Vagina (tissue), 2 donors: ENCODE measurements around the gene NIP7. TPM values are rescaled to one million over a fixed set of nuclear protein-coding genes. Genes with fewer than 3 reads are reported as not detected.

Source experiments
- DNase-seq, 2 donors: peaks; one replicate each; pipeline ENCODE4 v3.0.0-alpha.2; 2017; ENCODE audit errors: extremely low spot score in 2 of 2
- H3K27ac ChIP-seq: fragments of 200-600 bp; sonication (generic); one replicate; pipeline ENCODE4 v1.5.1; 2019
- H3K27me3 ChIP-seq: fragments of 200-600 bp; sonication (generic); one replicate; pipeline ENCODE4 v1.5.1; 2019
- H3K36me3 ChIP-seq, 2 donors: fragments of 200-600 bp; sonication (generic); one replicate each; pipeline ENCODE4 v1.5.1; 2017 to 2019
- H3K4me1 ChIP-seq: fragments of 200-600 bp; sonication (generic); one replicate; pipeline ENCODE4 v1.5.1; 2019
- H3K4me3 ChIP-seq, 2 donors: fragments of 200-600 bp; sonication (generic); 1 replicate in 1 of 2; 2 replicates in 1 of 2; pipeline ENCODE4 v1.5.1; 2016 to 2019
- H3K9me3 ChIP-seq: fragments of 200-600 bp; sonication (generic); one replicate; pipeline ENCODE4 v1.5.1; 2019
- POLR2A ChIP-seq, 2 donors: fragments of 450-650 bp; IDR thresholded peaks; one replicate each; pipeline ENCODE4 v1.6.1; 2017; ENCODE audit warnings: antibody characterized with exemption in 2 of 2, mild to moderate bottlenecking in 2 of 2, moderate library complexity in 2 of 2
- POLR2AphosphoS5 ChIP-seq, 2 donors: sonication (generic); formaldehyde crosslinking; IDR thresholded peaks; one replicate each; pipeline ENCODE4 v1.9.0; 2017; ENCODE audit warnings: antibody characterized with exemption in 2 of 2, mild to moderate bottlenecking in 2 of 2, low read depth in 1 of 2; ENCODE audit not compliant: insufficient read depth in 1 of 2
- intact Hi-C: fragments of 100-400 bp; cut with DNase I; formaldehyde crosslinking; loops from one replicate; pipeline ENCODE4 v1.15.1; 2023
- total RNA-seq: library from RNA; depleted of rRNA; stranded (reverse); fragments of >200 nt; gene quantifications from one replicate; pipeline ENCODE4 v1.2.3, GENCODE V29; 2016
- TF ChIP-seq, protein P1 (sequence below), 3 experiments: fragments of 450-650 bp in 2 of 3; fragments of 200-600 bp in 1 of 3; sonication (generic) in 1 of 3; IDR thresholded peaks; one replicate each; pipeline ENCODE4 v1.5.1; 2017 to 2019; ENCODE audit warnings: antibody characterized with exemption in 3 of 3, mild to moderate bottlenecking in 2 of 3, moderate library complexity in 2 of 3

Gene NIP7
- total RNA-seq, 1 donor from 2014 or later: 15.2 TPM

DNA sequence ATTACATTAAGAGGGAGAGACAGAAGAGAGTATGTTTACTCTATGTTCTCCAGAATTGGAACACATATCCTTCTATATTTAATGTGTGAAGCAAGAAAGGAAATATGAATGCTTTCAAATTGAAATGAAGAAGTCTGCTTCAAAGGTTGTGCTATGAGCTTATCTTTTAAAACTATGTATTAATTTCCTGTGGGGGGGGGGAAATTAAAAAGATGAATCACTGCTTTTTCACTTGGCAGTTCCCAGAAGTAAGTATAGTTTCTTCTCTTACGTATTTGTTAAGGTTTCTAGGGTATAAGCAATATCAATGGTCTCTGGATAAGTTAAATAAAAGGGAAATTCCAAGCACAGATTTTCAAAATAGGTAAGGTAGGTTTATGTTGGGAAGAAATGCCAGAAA is 39.2 kb downstream of the NIP7 start:
- intact Hi-C loops: no loop called here
- no peak overlapping the region for H3K27ac ChIP-seq
- TF ChIP-seq, protein P1, sequence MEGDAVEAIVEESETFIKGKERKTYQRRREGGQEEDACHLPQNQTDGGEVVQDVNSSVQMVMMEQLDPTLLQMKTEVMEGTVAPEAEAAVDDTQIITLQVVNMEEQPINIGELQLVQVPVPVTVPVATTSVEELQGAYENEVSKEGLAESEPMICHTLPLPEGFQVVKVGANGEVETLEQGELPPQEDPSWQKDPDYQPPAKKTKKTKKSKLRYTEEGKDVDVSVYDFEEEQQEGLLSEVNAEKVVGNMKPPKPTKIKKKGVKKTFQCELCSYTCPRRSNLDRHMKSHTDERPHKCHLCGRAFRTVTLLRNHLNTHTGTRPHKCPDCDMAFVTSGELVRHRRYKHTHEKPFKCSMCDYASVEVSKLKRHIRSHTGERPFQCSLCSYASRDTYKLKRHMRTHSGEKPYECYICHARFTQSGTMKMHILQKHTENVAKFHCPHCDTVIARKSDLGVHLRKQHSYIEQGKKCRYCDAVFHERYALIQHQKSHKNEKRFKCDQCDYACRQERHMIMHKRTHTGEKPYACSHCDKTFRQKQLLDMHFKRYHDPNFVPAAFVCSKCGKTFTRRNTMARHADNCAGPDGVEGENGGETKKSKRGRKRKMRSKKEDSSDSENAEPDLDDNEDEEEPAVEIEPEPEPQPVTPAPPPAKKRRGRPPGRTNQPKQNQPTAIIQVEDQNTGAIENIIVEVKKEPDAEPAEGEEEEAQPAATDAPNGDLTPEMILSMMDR (IDR thresholded peaks at IDR 0.05): no peak
- no peak for TF ChIP-seq POLR2AphosphoS5 (IDR thresholded peaks at IDR 0.05; ENCODE audit: insufficient read depth in 1 of 2, low read depth in 1 of 2)
- TF ChIP-seq POLR2A (IDR thresholded peaks at IDR 0.05): no peak

DNA sequence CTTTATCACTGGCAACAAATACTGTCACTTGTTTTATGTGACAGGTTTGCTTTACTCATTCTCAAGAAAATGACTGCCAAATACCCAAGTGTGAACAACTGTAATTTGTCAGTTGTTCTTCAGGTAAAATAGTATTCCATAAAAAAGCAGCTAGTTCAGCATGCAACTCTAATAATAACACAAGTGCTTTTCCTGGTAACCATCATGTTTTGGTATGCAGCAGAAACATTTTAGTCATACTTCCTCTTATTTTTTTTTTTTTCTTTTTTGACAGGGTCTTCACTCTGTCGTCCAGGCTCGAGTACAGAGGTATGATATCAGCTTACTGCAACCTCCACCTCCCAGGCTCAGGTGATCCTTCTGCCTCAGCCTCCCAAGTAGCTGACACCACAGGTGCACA is 41.7 kb downstream of the NIP7 start:
- intact Hi-C loops: no loop called here
- Histone ChIP-seq H3K36me3 (peaks cover 0 to 35% of the 10 kb centered on the region in 2 donors), H3K27me3 (no peaks in the 10 kb centered on the region), H3K4me3 (no peak overlapping the region), H3K27ac (no peak overlapping the region), H3K4me1 (peaks cover 22% of the 10 kb centered on the region), H3K9me3 (no peaks in the 10 kb centered on the region)
- TF ChIP-seq, protein P1 (IDR thresholded peaks at IDR 0.05): no peak
- TF ChIP-seq POLR2AphosphoS5 (IDR thresholded peaks at IDR 0.05; ENCODE audit: insufficient read depth in 1 of 2, low read depth in 1 of 2) (no peak), POLR2A (IDR thresholded peaks at IDR 0.05) (no peak)
- no peak for DNase-seq

More for the DNA sequence above, 39.2 kb downstream of the NIP7 start:
- Histone ChIP-seq H3K4me1 (peaks cover 6% of the 10 kb centered on the region), H3K36me3 (peaks cover 0 to 35% of the 10 kb centered on the region in 2 donors), H3K9me3 (no peaks in the 10 kb centered on the region), H3K4me3 (no peak overlapping the region), H3K27me3 (no peaks in the 10 kb centered on the region)
- no peak for DNase-seq

DNA sequence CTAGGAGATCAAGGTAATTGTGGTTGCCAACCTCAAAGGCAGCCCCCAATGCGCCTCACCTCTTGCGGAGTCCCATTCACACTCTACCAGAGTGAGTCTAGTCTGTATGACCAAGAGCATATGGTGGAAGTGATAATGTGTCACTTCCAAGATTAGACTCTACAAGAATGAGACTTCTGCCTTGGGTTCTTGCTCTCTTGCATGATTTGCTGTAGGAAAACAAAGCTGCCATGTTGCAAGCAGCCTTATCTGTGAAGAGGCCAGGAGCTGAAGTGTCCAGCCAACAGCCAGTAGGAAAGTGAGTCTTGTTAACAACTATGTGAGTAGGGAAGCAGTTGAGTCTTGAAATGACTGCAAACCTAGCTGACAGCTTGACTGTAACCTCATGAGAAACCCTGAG is 42.8 kb downstream of the NIP7 start:
- H3K9me3 ChIP-seq: no peaks in the 10 kb centered on the region
- no peak overlapping the region for H3K27ac ChIP-seq
- no peak for DNase-seq
- intact Hi-C loops: no loop called here
- H3K4me3 ChIP-seq: no peak overlapping the region
- TF ChIP-seq POLR2A (IDR thresholded peaks at IDR 0.05) (no peak), POLR2AphosphoS5 (IDR thresholded peaks at IDR 0.05; ENCODE audit: insufficient read depth in 1 of 2, low read depth in 1 of 2) (no peak)
- TF ChIP-seq, protein P1 (IDR thresholded peaks at IDR 0.05): no peak
- peaks cover 22% of the 10 kb centered on the region for H3K4me1 ChIP-seq
- no peaks in the 10 kb centered on the region for H3K27me3 ChIP-seq
- H3K36me3 ChIP-seq: peaks cover 0 to 35% of the 10 kb centered on the region in 2 donors

DNA sequence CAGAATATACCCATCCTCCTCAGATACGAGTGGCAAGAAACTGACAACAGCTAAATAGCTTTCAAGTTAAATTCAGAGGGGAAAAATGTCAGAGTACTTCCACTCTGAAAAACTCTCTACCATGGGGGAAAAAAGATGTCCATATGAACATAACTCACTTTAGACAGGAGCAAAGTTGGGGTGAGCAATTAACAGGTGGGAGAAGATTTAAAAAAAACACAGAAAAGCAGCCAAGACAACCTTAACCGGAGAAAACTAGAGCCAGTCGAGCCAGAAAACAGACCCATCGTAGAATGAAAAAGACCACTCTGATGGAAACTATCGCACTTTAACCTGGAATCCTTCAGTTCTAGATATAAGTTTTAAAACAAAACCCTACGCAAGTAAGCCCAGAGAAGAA is 45.4 kb downstream of the NIP7 start:
- Histone ChIP-seq H3K4me3 (peak overlapping the region; percentile 75 to 88), H3K4me1 (peaks cover 22% of the 10 kb centered on the region), H3K27ac (peak overlapping the region; percentile 86), H3K36me3 (peaks cover 0 to 19% of the 10 kb centered on the region in 2 donors), H3K27me3 (no peaks in the 10 kb centered on the region), H3K9me3 (no peaks in the 10 kb centered on the region)
- TF ChIP-seq, protein P1 (IDR thresholded peaks at IDR 0.05): no peak
- TF ChIP-seq POLR2A (IDR thresholded peaks at IDR 0.05) (no peak), POLR2AphosphoS5 (IDR thresholded peaks at IDR 0.05; ENCODE audit: insufficient read depth in 1 of 2, low read depth in 1 of 2) (no peak)
- no peak for DNase-seq
- intact Hi-C loops: no loop called here

DNA sequence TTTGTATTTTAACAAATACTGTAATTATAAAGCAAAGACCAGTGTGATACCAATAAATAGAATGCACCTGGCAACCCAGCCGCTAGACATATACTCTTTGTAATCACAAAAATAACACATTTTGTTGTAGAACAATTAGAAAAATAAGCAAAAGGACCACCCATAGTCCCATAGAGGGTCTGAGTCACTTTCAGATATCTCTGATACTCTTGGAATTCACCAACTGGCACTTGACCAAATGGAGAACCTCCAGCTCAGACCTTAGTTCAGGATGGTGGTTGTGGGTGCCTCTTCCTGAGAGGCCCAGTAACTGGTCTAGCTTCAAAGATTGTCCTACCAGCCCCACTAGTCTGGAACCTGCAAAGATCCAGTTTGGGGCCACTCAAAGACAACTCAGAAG is 47.0 kb downstream of the NIP7 start:
- Histone ChIP-seq H3K4me3 (peak overlapping the region; percentile 75 to 88), H3K4me1 (peaks cover 22% of the 10 kb centered on the region), H3K9me3 (no peaks in the 10 kb centered on the region), H3K27ac (peak overlapping the region; percentile 86), H3K27me3 (no peaks in the 10 kb centered on the region), H3K36me3 (peaks cover 0 to 13% of the 10 kb centered on the region in 2 donors)
- intact Hi-C loops: no loop called here
- DNase-seq: no peak
- no peak for TF ChIP-seq POLR2AphosphoS5 (IDR thresholded peaks at IDR 0.05; ENCODE audit: insufficient read depth in 1 of 2, low read depth in 1 of 2)
- TF ChIP-seq POLR2A (IDR thresholded peaks at IDR 0.05): no peak
- TF ChIP-seq, protein P1 (IDR thresholded peaks at IDR 0.05): no peak

Other genes starting within 250 kb of the NIP7 start
- gene HAS3, start 234.1 kb upstream of the NIP7 start, total RNA-seq: 25.8 TPM
- 59.4 TPM for gene CHTF8, start 207.2 kb upstream of the NIP7 start, total RNA-seq
- gene UTP4, start 207.1 kb upstream of the NIP7 start, total RNA-seq: 34.9 TPM
- gene SNTB2, start 152.6 kb upstream of the NIP7 start, total RNA-seq: 50.8 TPM
- 27.7 TPM for gene VPS4A, start 28.4 kb upstream of the NIP7 start, total RNA-seq
- 44.9 TPM for gene PDF, start 9.2 kb upstream of the NIP7 start, total RNA-seq
- gene COG8, start 208 bp upstream of the NIP7 start, total RNA-seq: 46.2 TPM
- gene TMED6, start 12.0 kb downstream of the NIP7 start, total RNA-seq: not detected
- 27.7 TPM for gene TERF2, start 46.2 kb downstream of the NIP7 start, total RNA-seq
- gene CYB5B, start 84.8 kb downstream of the NIP7 start, total RNA-seq: 37.6 TPM
- 63.8 TPM for gene NFAT5, start 226.2 kb downstream of the NIP7 start, total RNA-seq